Metanephros (tissue), 1 donor: ENCODE results near the gene PDGFD. TPM values are rescaled to one million over a fixed set of nuclear protein-coding genes. Genes with fewer than 3 reads are reported as not detected.

Experiments
- total RNA-seq: library from RNA; depleted of rRNA; stranded (reverse); fragments of >200 nt; gene quantifications from one replicate; pipeline ENCODE4 v1.2.3, GENCODE V29; 2014

Gene PDGFD
- 24.3 TPM for total RNA-seq

DNA sequence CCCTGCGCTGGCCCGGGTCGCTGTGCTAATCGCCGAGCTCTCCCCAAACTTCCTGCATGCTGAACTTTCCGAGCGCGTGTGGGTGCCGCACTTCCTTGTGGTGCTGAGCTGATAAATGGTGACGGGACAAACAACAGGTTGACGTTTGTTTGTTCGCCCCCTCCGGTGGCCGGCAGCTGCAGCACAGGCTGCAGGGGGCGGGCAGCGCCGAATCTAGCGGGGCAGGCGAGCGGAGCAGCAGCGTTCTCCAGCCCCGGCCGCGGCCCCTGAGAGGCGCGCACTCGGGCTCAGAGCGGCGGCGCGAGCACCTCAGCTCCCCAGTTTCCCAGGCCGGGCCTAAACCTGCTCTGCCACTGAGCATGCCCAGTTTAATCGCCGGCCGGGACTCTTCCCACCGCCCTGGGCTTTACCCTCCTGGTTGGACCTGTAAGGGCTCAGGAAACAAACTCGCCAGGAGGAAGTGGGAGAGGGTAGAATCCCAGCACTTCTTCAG is at the start of gene PDGFD:
PDGFD (minus strand) TSS at position 120 of the 493 bp plus-strand sequence.

DNA sequence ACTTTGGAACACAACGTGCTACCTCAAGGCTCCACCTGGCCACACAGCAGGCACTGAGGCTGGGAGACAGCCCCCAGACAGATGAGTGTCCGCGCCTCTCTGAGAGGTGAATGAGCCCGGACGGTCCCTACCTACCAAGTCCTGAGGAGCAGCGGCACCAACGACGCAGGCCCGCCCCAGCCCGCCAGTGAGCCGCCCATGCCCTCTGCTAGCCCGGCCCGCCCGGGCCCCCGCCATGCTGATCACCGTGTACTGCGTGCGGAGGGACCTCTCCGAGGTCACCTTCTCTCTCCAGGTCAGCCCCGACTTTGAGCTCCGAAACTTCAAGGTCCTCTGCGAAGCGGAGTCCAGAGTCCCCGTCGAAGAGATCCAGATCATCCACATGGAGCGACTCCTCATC is 127.4 kb downstream of the PDGFD start, which contains the start of gene DDI1:
DDI1 (plus strand) TSS at position 53 of the 400 bp plus-strand sequence; CDS start at position 236, 183 bp downstream.

Other genes starting within 250 kb of the PDGFD start
- gene DDI1, start 127.5 kb downstream of the PDGFD start, total RNA-seq, result not detected